OCI-M2 (cell line): Measurements from ENCODE around the gene C19orf47.
"Not testable (repeated sequence)": the region's sequence is repeated elsewhere in the genome, so short reads cannot be mapped to it uniquely, and the experiment has no call there.

Experiments
- DNase-seq: peaks from one replicate; lab custom pipeline; 2025; ENCODE audit not compliant: unreplicated experiment; lab: John Stamatoyannopoulos, UW

C19orf47 gene

GRCh38 chr19:40377876-40378385 is 29.7 kb upstream of the C19orf47 start:
- DNase-seq = no peak

DNA sequence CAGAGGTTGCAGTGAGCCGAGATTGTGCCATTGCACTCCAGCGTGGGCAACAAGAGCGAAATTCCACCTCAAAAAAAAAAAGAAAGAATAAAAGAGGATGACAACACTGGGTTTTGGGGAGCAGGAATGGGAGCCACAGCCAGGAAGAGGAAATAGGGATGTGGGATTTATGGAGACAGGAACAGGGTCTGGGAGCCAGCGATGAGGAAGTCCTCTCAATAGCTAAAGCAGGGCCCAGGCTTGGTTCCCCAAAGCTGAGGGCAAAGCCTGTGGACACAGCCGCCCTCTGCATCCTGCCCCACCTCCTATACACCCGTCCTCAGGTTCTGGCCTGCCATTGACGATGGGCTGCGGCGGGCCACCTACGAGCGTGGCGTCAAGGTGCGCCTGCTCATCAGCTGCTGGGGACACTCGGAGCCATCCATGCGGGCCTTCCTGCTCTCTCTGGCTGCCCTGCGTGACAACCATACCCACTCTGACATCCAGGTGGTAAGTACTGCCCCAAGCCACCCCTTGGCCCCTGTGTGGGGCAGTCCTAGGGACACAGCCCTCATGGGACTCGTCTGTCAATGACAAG is 28.2 kb upstream of the C19orf47 start:
- DNase-seq = no peak

GRCh38 chr19:40374084-40374483 is 25.9 kb upstream of the C19orf47 start:
- DNase-seq = no peak

DNA sequence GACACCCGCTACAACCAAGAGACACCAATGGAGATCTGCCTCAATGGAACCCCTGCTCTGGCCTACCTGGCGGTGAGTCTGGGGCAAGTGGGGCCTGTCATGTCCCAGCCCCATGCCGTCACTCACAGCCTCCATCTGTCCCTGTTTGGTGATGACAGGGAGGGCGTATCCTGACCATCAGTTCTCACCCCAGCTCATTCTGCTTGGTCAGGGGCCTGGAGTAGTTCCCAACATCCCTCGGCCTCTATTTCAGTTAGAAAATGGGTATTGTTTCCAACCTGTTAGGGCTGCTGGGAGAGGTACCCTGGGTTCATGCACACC is 23.6 kb upstream of the C19orf47 start:
- no peak for DNase-seq

- DNase-seq = no peak
Observed at GRCh38 chr19:40370997-40371801, 23.0 kb upstream of the C19orf47 start.

DNA sequence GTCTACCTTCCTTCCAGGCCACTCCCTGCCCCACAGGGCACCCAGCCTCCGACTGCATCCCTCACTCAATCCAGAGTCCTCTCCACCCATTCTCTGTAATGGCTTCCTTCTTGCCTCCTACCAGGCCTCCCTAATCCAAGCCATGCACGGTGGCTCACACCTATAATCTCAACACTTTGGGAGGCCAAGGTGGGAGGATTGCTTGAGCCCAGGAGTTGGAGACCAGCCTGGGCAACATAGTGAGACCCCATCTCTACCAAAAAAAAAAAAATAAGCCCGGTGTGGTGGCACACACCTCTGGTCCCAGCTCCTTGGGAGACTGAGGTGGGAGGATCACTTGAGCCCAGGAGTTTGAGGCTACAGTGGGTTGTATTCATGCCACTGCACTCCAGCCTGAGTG is 22.1 kb upstream of the C19orf47 start:
- DNase-seq = not testable (repeated sequence)

- no peak for DNase-seq
Observed at GRCh38 chr19:40369797-40370196, 21.6 kb upstream of the C19orf47 start.

- DNase-seq = no peak
Observed at GRCh38 chr19:40367577-40368434, 19.6 kb upstream of the C19orf47 start.

DNA sequence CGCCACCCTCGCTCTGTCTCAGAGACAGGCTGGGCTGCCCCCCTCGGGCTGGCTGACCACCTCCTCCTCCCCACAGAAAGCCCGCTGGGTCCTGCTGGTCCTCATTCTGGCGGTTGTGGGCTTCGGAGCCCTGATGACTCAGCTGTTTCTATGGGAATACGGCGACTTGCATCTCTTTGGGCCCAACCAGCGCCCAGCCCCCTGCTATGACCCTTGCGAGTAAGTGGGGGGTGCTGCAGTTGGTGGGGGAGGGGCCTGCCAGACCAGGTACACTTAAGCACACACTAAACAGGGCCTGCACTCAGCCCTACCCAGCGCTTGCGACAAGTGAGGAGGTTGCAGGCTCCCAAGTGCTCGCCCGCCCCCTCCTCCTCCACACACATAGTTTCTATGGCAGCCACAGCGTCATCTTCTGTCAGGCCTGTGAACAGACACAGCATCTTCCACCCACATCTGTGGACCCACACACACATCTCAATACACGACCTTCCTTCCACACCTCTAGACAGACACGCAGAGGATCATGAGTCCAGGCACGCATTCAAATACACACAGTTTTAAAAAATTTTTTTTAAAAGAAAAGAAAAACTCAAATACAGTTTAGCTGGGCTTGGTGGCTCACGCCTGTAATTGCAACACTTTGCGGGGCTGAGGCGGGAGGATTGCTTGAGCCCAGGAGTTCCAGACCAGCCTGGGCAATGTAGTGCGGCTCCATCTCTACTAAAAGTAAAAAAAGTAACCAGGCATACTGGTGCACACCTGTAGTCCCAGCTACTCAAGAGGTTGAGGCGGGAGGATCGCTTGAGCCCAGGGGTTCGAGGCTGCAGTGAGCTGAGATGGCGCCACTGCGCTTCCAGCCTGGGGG is 18.7 kb upstream of the C19orf47 start:
- DNase-seq = no peak

DNA sequence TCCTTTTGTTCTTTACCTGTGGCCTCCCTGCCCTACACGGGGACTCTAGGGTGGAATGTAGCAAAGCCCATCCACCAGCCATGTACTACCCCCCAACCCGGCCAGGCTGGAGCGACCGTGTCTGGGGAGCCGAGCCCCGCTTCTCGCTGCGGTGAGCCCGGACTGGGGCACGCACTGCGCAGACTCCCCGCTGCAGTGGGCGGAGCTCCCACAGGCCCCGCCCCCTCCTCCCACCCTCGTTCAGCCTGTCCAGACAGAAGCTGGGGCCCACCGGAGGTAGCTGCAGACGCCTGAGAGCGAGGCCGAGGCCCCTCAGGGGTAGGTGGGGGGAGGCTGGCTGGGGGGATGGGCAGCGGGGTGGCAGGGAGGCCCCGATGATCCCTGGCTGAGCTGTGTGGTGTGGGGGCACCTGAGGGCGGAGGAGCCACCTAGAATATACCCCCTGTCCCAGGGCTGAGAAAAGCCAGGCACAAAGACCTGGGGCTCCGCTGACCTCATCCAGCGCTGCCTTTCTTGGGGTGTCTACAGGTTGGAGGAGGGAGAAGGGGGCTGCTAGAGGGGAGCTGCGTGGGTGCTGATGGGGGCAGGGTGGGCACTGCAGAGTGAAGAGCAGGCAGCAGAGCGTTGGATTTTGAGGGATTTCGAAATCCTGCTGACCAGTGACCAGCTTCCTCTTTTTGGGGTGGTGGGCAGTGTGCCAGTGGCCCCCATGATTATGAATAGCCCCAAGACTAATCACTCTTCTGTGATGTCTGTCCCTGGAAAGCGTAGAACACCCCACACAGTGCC is 17.6 kb upstream of the C19orf47 start:
- peak; percentile 25 for DNase-seq

GRCh38 chr19:40365010-40365409 is 16.8 kb upstream of the C19orf47 start:
- no peak for DNase-seq

- no peak for DNase-seq
Observed at GRCh38 chr19:40363069-40363468, 14.9 kb upstream of the C19orf47 start.

GRCh38 chr19:40362160-40362559 is 14.0 kb upstream of the C19orf47 start:
- no peak for DNase-seq

GRCh38 chr19:40360708-40361241 is 12.6 kb upstream of the C19orf47 start:
- DNase-seq = no peak

DNA sequence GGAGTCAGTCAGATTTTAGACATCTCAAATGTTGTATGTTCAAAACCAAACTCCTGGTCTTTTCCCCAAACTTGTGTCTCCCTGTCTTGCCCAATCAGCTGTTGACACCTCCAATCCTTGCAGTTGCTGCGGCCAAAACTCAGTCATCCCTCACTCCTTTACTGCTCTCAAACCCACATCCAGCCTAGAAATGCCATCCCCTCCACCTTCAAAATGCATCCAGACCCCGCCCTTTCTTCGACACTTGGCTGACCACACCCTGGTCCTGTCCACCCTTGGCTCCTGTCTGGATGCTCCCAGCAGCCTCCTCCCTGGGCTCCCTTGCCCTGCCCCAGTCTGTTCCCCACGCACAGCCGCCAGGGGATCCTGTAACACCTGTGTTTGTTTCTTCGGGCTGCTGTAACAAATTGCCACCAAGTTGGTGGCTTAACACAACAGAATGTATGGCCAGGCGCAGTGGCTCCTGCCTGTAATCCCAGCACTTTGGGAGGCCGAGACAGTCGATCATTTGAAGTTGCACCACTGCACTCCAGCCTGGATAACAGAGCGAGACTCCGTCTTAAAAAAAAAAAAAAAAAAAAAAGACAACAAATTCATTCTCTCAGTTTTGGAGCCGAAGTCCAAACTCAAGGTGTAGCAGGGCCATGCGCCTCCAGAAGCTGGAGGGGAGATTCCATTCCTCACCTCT is 12.0 kb upstream of the C19orf47 start:
- DNase-seq = no peak

- DNase-seq = no peak
Observed at GRCh38 chr19:40358773-40359172, 10.6 kb upstream of the C19orf47 start.

DNA sequence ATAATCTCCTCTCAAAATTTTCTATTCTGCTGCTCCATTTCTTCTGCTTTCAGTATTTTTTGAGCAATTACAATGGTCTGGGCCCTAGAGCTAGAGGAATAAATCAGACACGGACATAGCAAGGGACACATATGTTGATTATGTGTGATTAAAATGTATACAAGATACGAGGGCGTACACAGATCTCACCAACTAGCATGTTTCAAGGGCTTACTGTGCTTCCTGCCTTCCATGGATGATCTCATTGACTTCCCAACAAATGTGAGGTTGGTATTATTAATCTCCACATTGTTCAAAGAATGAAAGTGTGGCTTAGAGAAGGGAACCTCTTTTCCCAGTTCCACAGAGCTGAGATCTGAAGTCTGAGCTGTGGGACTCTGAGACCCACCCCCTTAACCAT is 9.4 kb upstream of the C19orf47 start:
- no peak for DNase-seq

DNA sequence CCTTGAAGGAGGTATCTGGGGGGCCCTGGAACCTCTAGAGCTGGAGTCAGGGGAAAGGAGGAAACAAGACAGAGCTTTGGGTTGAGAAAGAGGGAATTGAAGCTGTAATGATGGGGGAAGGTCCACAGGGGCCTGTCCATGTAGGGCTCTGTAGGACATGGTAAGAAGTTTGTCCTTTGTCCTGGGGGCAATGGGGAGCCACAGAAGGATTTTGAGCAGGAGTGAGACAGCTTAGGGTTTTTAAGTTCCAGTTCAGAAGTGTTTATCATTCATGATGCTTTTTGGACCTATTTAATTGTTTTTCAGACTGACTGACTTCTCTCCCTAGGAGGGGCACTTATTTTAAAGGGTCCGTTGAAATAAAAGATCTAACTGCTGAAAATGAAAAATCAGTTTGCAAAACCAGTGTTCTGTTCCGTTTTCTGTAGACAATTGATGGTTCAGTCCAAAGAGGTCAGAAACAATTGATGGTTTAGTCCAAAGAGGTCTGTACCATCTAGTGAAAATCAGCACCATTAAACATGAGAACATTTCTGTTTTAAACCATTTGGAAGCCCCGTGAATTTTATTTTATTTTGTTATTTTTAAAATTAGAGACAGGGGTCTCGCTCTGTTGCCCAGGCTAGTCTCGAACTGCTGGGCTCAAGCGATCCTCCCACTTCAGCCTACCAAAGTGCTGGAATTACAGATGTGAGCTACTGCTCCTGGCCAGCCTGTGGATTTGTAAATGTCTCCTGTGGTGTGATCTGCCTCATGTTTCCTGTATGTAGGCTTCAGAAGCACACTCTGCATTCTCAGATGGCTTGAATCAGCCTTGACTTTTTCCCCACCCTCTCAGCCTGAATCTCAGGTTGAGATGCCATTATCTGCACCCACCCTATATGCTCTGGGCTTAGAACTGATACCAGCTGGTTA is 8.7 kb upstream of the C19orf47 start:
- no peak for DNase-seq
